Measurements from ENCODE around the gene GMCL2. TPM values are rescaled to one million over a fixed set of nuclear protein-coding genes. Genes with fewer than 3 reads are reported as not detected.

GMCL2 gene
- total and polyA plus RNA-seq, 4 donors = not detected

DNA sequence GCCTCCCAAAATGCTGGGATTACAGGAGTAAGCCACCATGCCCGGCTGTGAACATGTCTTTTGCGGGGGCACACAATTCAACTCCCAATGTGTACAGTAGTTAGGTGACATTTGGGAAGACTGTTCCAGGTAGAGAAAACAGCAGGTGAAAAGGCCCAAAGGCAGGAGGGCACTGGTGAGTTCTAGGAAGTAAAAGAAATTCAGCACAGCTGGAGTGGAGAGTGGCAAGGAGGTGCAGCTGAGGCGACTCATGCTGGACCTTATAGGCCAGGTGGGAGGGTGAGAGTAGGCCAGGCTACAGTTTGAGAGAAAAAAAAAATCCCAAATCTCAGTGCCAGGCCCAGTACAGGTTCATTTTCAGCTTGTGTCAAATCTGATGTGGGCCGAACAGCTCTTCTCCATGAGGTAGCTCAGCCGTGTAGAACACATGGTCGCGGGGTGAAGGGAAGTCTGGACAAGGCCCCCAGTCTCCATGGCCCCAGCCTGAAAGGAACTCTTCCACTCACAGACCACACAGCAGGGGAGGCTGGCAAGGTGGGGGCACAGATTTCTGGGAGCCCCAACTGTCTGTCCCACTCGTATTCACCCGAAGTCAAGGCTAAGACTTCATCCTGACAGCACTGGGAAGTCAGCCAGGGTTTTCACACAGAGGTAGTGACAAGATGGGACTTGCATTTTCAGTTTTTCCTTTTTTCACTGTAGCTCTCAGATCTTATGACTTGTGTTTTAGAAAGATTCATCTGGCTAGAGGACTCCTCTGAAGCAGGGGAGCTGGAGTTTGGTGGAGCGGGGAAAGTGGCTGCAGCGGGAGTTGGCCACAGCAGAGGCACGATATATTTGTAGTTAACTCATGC is 12.6 kb upstream of the GMCL2 start:
- H3K36me3 ChIP-seq (ENCODE audit: control insufficient read depth in 4 of 4, insufficient read depth in 3 of 4, low read depth in 1 of 4, low read length in 3 of 4) = no peaks in the 10 kb centered on the region
- no peak overlapping the region for H3K27ac ChIP-seq (ENCODE audit: low read depth in 1 of 2, low read length in 2 of 2)
- no peaks in the 10 kb centered on the region for H3K27me3 ChIP-seq (ENCODE audit: control insufficient read depth in 4 of 4, insufficient read depth in 4 of 4, low read length in 3 of 4)
- H3K9me3 ChIP-seq (ENCODE audit: control insufficient read depth in 4 of 4, low read length in 3 of 4) = no peaks in the 10 kb centered on the region
- no peak for DNase-seq (ENCODE audit: low spot score)
- 86% methylated on average over 12 of the region's 12 CpGs for WGBS
- peaks cover under 1 to 11% (median 8%) of the 10 kb centered on the region in 4 donors for H3K4me1 ChIP-seq (ENCODE audit: control insufficient read depth in 4 of 4, insufficient read depth in 4 of 4, low read length in 3 of 4)
- TF ChIP-seq, protein P1, sequence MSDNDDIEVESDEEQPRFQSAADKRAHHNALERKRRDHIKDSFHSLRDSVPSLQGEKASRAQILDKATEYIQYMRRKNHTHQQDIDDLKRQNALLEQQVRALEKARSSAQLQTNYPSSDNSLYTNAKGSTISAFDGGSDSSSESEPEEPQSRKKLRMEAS (IDR thresholded peaks at IDR 0.05) = no peak
- TF ChIP-seq FOXA2 (IDR thresholded peaks at IDR 0.05) (no peak), EGR1 (IDR thresholded peaks at IDR 0.05; ENCODE audit: low read depth in 2 of 2) (no peak), NR2F2 (IDR thresholded peaks at IDR 0.05) (no peak), GABPA (IDR thresholded peaks at IDR 0.05 in 1 of 2, conservative IDR thresholded peaks at IDR 0.05 in 1 of 2) (no peak), JUND (IDR thresholded peaks at IDR 0.05) (no peak), FOXA1 (IDR thresholded peaks at IDR 0.05) (no peak), HNF4G (IDR thresholded peaks at IDR 0.05) (no peak), HNF4A (conservative IDR thresholded peaks at IDR 0.05) (no peak), RXRA (IDR thresholded peaks at IDR 0.05) (no peak), SP1 (IDR thresholded peaks at IDR 0.05) (no peak), TAF1 (conservative IDR thresholded peaks at IDR 0.05) (no peak), RAD21 (IDR thresholded peaks at IDR 0.05) (no peak)
- TF ChIP-seq, protein P2, sequence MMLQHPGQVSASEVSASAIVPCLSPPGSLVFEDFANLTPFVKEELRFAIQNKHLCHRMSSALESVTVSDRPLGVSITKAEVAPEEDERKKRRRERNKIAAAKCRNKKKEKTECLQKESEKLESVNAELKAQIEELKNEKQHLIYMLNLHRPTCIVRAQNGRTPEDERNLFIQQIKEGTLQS (IDR thresholded peaks at IDR 0.05) = no peak
- TF ChIP-seq, protein P3, sequence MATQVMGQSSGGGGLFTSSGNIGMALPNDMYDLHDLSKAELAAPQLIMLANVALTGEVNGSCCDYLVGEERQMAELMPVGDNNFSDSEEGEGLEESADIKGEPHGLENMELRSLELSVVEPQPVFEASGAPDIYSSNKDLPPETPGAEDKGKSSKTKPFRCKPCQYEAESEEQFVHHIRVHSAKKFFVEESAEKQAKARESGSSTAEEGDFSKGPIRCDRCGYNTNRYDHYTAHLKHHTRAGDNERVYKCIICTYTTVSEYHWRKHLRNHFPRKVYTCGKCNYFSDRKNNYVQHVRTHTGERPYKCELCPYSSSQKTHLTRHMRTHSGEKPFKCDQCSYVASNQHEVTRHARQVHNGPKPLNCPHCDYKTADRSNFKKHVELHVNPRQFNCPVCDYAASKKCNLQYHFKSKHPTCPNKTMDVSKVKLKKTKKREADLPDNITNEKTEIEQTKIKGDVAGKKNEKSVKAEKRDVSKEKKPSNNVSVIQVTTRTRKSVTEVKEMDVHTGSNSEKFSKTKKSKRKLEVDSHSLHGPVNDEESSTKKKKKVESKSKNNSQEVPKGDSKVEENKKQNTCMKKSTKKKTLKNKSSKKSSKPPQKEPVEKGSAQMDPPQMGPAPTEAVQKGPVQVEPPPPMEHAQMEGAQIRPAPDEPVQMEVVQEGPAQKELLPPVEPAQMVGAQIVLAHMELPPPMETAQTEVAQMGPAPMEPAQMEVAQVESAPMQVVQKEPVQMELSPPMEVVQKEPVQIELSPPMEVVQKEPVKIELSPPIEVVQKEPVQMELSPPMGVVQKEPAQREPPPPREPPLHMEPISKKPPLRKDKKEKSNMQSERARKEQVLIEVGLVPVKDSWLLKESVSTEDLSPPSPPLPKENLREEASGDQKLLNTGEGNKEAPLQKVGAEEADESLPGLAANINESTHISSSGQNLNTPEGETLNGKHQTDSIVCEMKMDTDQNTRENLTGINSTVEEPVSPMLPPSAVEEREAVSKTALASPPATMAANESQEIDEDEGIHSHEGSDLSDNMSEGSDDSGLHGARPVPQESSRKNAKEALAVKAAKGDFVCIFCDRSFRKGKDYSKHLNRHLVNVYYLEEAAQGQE (IDR thresholded peaks at IDR 0.05) = no peak
- TF ChIP-seq, protein P4, sequence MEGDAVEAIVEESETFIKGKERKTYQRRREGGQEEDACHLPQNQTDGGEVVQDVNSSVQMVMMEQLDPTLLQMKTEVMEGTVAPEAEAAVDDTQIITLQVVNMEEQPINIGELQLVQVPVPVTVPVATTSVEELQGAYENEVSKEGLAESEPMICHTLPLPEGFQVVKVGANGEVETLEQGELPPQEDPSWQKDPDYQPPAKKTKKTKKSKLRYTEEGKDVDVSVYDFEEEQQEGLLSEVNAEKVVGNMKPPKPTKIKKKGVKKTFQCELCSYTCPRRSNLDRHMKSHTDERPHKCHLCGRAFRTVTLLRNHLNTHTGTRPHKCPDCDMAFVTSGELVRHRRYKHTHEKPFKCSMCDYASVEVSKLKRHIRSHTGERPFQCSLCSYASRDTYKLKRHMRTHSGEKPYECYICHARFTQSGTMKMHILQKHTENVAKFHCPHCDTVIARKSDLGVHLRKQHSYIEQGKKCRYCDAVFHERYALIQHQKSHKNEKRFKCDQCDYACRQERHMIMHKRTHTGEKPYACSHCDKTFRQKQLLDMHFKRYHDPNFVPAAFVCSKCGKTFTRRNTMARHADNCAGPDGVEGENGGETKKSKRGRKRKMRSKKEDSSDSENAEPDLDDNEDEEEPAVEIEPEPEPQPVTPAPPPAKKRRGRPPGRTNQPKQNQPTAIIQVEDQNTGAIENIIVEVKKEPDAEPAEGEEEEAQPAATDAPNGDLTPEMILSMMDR (IDR thresholded peaks at IDR 0.05; ENCODE audit: low read depth, low read length, missing input control) = no peak
- H3K4me3 ChIP-seq (ENCODE audit: low read depth in 1 of 3, low read length in 3 of 3) = no peak overlapping the region
- no peak overlapping the region for H3K9ac ChIP-seq (ENCODE audit: low read depth in 1 of 2, low read length in 2 of 2)

DNA sequence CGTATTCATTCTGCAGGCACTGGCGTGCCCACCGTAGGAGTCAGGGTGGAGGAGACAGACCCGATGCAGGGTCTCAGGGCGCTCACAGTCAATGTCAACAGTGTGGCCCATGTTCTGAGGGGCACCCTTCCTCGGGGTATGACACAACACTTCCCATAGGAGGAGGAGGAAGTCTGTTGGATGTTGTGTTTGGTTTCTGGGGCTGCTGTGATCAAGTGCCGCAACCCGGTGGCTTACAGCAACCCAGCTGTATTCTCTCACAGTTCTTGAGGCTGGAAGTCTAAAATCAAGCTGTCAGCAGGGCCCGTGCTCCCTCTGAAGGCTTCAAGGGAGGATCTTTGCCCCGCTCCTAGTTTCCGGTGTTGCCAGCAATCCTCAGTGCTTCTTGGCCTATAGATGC is 11.5 kb upstream of the GMCL2 start:
- WGBS = 90% methylated on average over 11 of the region's 11 CpGs

More for the DNA sequence above, 11.5 kb upstream of the GMCL2 start:
- H3K27ac ChIP-seq (ENCODE audit: low read depth in 1 of 2, low read length in 2 of 2) = no peak overlapping the region
- no peak for DNase-seq (ENCODE audit: low spot score)
- H3K9ac ChIP-seq (ENCODE audit: low read depth in 1 of 2, low read length in 2 of 2) = no peak overlapping the region
- H3K4me3 ChIP-seq (ENCODE audit: low read depth in 1 of 3, low read length in 3 of 3) = no peak overlapping the region
- no peaks in the 10 kb centered on the region for H3K9me3 ChIP-seq (ENCODE audit: control insufficient read depth in 4 of 4, low read length in 3 of 4)
- peaks cover 4 to 15% (median 7%) of the 10 kb centered on the region in 4 donors for H3K4me1 ChIP-seq (ENCODE audit: control insufficient read depth in 4 of 4, insufficient read depth in 4 of 4, low read length in 3 of 4)
- no peaks in the 10 kb centered on the region for H3K27me3 ChIP-seq (ENCODE audit: control insufficient read depth in 4 of 4, insufficient read depth in 4 of 4, low read length in 3 of 4)
- no peak for TF ChIP-seq FOXA1 (IDR thresholded peaks at IDR 0.05)
- TF ChIP-seq, protein P4 (IDR thresholded peaks at IDR 0.05; ENCODE audit: low read depth, low read length, missing input control) = no peak
- no peak for TF ChIP-seq GABPA (IDR thresholded peaks at IDR 0.05 in 1 of 2, conservative IDR thresholded peaks at IDR 0.05 in 1 of 2)
- no peak for TF ChIP-seq RAD21 (IDR thresholded peaks at IDR 0.05)
- no peak for TF ChIP-seq FOXA2 (IDR thresholded peaks at IDR 0.05)
- TF ChIP-seq EGR1 (IDR thresholded peaks at IDR 0.05; ENCODE audit: low read depth in 2 of 2) = no peak
- TF ChIP-seq, protein P2 (IDR thresholded peaks at IDR 0.05) = no peak
- TF ChIP-seq YY1 (IDR thresholded peaks at IDR 0.05) = no peak
- no peak for TF ChIP-seq HNF4G (IDR thresholded peaks at IDR 0.05)
- no peak for TF ChIP-seq NR2F2 (IDR thresholded peaks at IDR 0.05)
- no peak for TF ChIP-seq TAF1 (conservative IDR thresholded peaks at IDR 0.05)
- TF ChIP-seq SP1 (IDR thresholded peaks at IDR 0.05) = no peak
- TF ChIP-seq HNF4A (conservative IDR thresholded peaks at IDR 0.05) = no peak
- no peak for TF ChIP-seq RXRA (IDR thresholded peaks at IDR 0.05)
- TF ChIP-seq JUND (IDR thresholded peaks at IDR 0.05) = no peak
- no peaks in the 10 kb centered on the region for H3K36me3 ChIP-seq (ENCODE audit: control insufficient read depth in 4 of 4, insufficient read depth in 3 of 4, low read depth in 1 of 4, low read length in 3 of 4)

Measured in liver (tissue), 9 donors.